ENCODE results near the gene MIP.
"Not testable (repeated sequence)": the region's sequence is repeated elsewhere in the genome, so short reads cannot be mapped to it uniquely, and the experiment has no call there.

MIP gene

GRCh38 chr12:56401612-56402011 lies 52.8 kb downstream of the MIP start:
- not testable (repeated sequence) for DNase-seq

GRCh38 chr12:56401125-56401524 lies 53.3 kb downstream of the MIP start:
- not testable (repeated sequence) for DNase-seq
